H1 (cell line): ENCODE results near the gene TRPV2. TPM values are rescaled to one million over a fixed set of nuclear protein-coding genes. Genes with fewer than 3 reads are reported as not detected.

ENCODE experiments used
- CTCF ChIA-PET: fragments of 300-600 bp; sonication (Branson Sonifier 250); formaldehyde crosslinking; loops from one replicate; lab custom pipeline; 2021; ENCODE audit not compliant: partially characterized antibody; lab: Charles Lee
- POLR2A ChIA-PET: fragments of 300-600 bp; sonication (Branson Sonifier 250); formaldehyde crosslinking; loops from one replicate; lab custom pipeline; 2021; ENCODE audit warnings: inconsistent platforms; ENCODE audit not compliant: partially characterized antibody; lab: Charles Lee
- DNase-seq, 2 experiments: peaks; one replicate each; pipeline versions ENCODE4 v3.0.0 to v3.0.0-alpha.2; 2010 to 2022; ENCODE audit warnings: low spot score in 2 of 2, low read depth in 1 of 2, mixed read lengths in 1 of 2
- FAIRE-seq: peaks from 2 replicates; lab custom pipeline; 2011; peaks lifted over from hg19 to GRCh38; lab: Jason Lieb, UNC
- H2AFZ ChIP-seq: 2 replicates; pipeline ENCODE4 v1.8.1; 2012; ENCODE audit warnings: low read length, inconsistent platforms
- H2AK5ac ChIP-seq: 2 replicates; pipeline ENCODE4 v1.6.1; 2013; ENCODE audit warnings: low read depth, low read length
- H2BK120ac ChIP-seq: replicated peaks from 2 replicates; pipeline ENCODE3; 2013; ENCODE audit warnings: low read depth, low read length, inconsistent platforms
- H2BK12ac ChIP-seq: 2 replicates; pipeline ENCODE4 v1.6.1; 2013; ENCODE audit warnings: low read depth, low read length
- H2BK15ac ChIP-seq: 2 replicates; pipeline ENCODE4 v1.6.1; 2013; ENCODE audit warnings: low read length
- H2BK20ac ChIP-seq: 2 replicates; pipeline ENCODE4 v1.6.1; 2013; ENCODE audit warnings: low read length
- H2BK5ac ChIP-seq: 2 replicates; pipeline ENCODE4 v1.6.1; 2013; ENCODE audit warnings: low read depth, low read length
- H3K14ac ChIP-seq: 2 replicates; pipeline ENCODE4 v1.6.1; 2013; ENCODE audit warnings: inconsistent platforms; ENCODE audit not compliant: insufficient read length
- H3K18ac ChIP-seq: 2 replicates; pipeline ENCODE4 v1.6.1; 2013; ENCODE audit warnings: low read length; ENCODE audit errors: extremely low read depth
- H3K23ac ChIP-seq: 2 replicates; pipeline ENCODE4 v1.6.1; 2013; ENCODE audit warnings: inconsistent platforms; ENCODE audit not compliant: insufficient read length
- H3K23me2 ChIP-seq: 2 replicates; pipeline ENCODE4 v1.6.1; 2013; ENCODE audit warnings: low read depth, low read length
- H3K27ac ChIP-seq: 2 replicates; pipeline ENCODE4 v1.6.1; 2011; ENCODE audit warnings: low read depth, low read length, inconsistent platforms
- H3K27me3 ChIP-seq, 4 experiments: replicated peaks in 1 of 4; 1 replicate in 1 of 4; 2 replicates in 3 of 4; pipeline versions ENCODE4 v1.6.1 to v1.8.1; 2011 to 2013; ENCODE audit warnings: low read length in 3 of 4, mild to moderate bottlenecking in 3 of 4, inconsistent platforms in 2 of 4, mixed read lengths in 2 of 4, moderate library complexity in 1 of 4; ENCODE audit not compliant: control insufficient read depth in 3 of 4, insufficient read depth in 3 of 4; ENCODE audit errors: extremely low read depth in 1 of 4
- H3K36me3 ChIP-seq, 4 experiments: 2 replicates each; pipeline versions ENCODE4 v1.6.1 to v1.8.1; 2011 to 2013; ENCODE audit warnings: mild to moderate bottlenecking in 4 of 4, low read length in 3 of 4, moderate library complexity in 2 of 4, control low read depth in 1 of 4, inconsistent platforms in 1 of 4; ENCODE audit not compliant: insufficient read depth in 4 of 4, control insufficient read depth in 2 of 4
- H3K4ac ChIP-seq: replicated peaks from 2 replicates; pipeline ENCODE3; 2013; ENCODE audit warnings: low read length, low read depth, mixed read lengths, inconsistent platforms; ENCODE audit not compliant: insufficient read length
- H3K4me1 ChIP-seq, 4 experiments: replicated peaks in 1 of 4; 1 replicate in 1 of 4; 2 replicates in 3 of 4; pipeline versions ENCODE4 v1.6.1 to v1.8.1; 2011 to 2013; ENCODE audit warnings: low read length in 3 of 4, inconsistent platforms in 2 of 4, mixed read lengths in 1 of 4; ENCODE audit not compliant: insufficient read depth in 4 of 4, control insufficient read depth in 3 of 4
- H3K4me2 ChIP-seq, 2 experiments: 2 replicates each; pipeline versions ENCODE4 v1.6.1 to v1.8.1; 2011 to 2013; ENCODE audit warnings: low read depth in 2 of 2, low read length in 2 of 2, control low read depth in 1 of 2, inconsistent platforms in 1 of 2, mild to moderate bottlenecking in 1 of 2; ENCODE audit not compliant: insufficient read depth in 1 of 2
- H3K4me3 ChIP-seq, 4 experiments: fragments of 200-600, 300-600 bp in 1 of 4; sonication (generic), shearing (Covaris generic), sonication (Bioruptor Twin) in 1 of 4; 2 replicates each; pipeline versions ENCODE4 v1.5.1 to v1.8.1; 2011 to 2016; ENCODE audit warnings: low read length in 4 of 4, low read depth in 3 of 4, control low read depth in 2 of 4, inconsistent platforms in 2 of 4, mild to moderate bottlenecking in 2 of 4, mixed read lengths in 1 of 4, moderate library complexity in 1 of 4; ENCODE audit not compliant: insufficient read depth in 2 of 4; ENCODE audit errors: extremely low read depth in 1 of 4
- H3K56ac ChIP-seq: replicated peaks from 2 replicates; pipeline ENCODE3; 2013; ENCODE audit warnings: low read depth, mild to moderate bottlenecking, mixed read lengths, low read length, inconsistent platforms; ENCODE audit not compliant: insufficient read length
- H3K79me1 ChIP-seq: 2 replicates; pipeline ENCODE4 v1.6.1; 2013; ENCODE audit warnings: low read depth, low read length, control low read depth
- H3K79me2 ChIP-seq, 2 experiments: 2 replicates each; pipeline versions ENCODE4 v1.6.1 to v1.8.1; 2012 to 2013; ENCODE audit warnings: low read length in 2 of 2, mild to moderate bottlenecking in 2 of 2, inconsistent platforms in 1 of 2; ENCODE audit not compliant: insufficient read depth in 2 of 2, control insufficient read depth in 1 of 2
- H3K9ac ChIP-seq, 4 experiments: replicated peaks in 1 of 4; 1 replicate in 1 of 4; 2 replicates in 3 of 4; pipeline versions ENCODE4 v1.6.1 to v1.8.1; 2011 to 2013; ENCODE audit warnings: low read depth in 3 of 4, low read length in 3 of 4, control low read depth in 2 of 4, mild to moderate bottlenecking in 2 of 4, moderate library complexity in 2 of 4, inconsistent platforms in 1 of 4; ENCODE audit errors: extremely low read depth in 1 of 4
- H3K9me3 ChIP-seq, 2 experiments: 2 replicates each; pipeline versions ENCODE4 v1.6.1 to v1.8.1; 2012 to 2013; ENCODE audit warnings: mild to moderate bottlenecking in 2 of 2, moderate library complexity in 2 of 2, control low read depth in 1 of 2, inconsistent platforms in 1 of 2, low read depth in 1 of 2, low read length in 1 of 2, mixed read lengths in 1 of 2; ENCODE audit not compliant: insufficient read depth in 2 of 2
- H4K20me1 ChIP-seq, 2 experiments: replicated peaks in 1 of 2; 2 replicates each; pipeline versions ENCODE3 to v1.8.1; 2011 to 2013; ENCODE audit warnings: inconsistent platforms in 2 of 2, low read length in 2 of 2, mild to moderate bottlenecking in 1 of 2; ENCODE audit not compliant: insufficient read depth in 2 of 2, control insufficient read depth in 1 of 2
- H4K5ac ChIP-seq: 2 replicates; pipeline ENCODE4 v1.6.1; 2013; ENCODE audit warnings: low read length, low read depth, mixed read lengths, inconsistent platforms; ENCODE audit not compliant: insufficient read length
- H4K8ac ChIP-seq: 2 replicates; pipeline ENCODE4 v1.8.0; 2013; ENCODE audit warnings: mild to moderate bottlenecking, moderate library complexity, low read length, inconsistent platforms; ENCODE audit not compliant: insufficient read depth; ENCODE audit errors: extremely low read depth
- H4K91ac ChIP-seq: replicated peaks from 2 replicates; pipeline ENCODE3; 2013; ENCODE audit warnings: low read length, mixed read lengths, inconsistent platforms; ENCODE audit not compliant: insufficient read length
- BRCA1 ChIP-seq: IDR thresholded peaks from 2 replicates; pipeline ENCODE4 v1.6.1; 2012; ENCODE audit warnings: low read depth, low read length, improper control_type of control experiment
- CBX8 ChIP-seq: fragments of 300-800, 300-1000 bp; sonication (generic); IDR thresholded peaks from 2 replicates; pipeline ENCODE4 v1.7.1; 2016; ENCODE audit warnings: low read depth, low read length, borderline replicate concordance
- HDAC2 ChIP-seq, 2 experiments: fragments of 300-600 bp in 1 of 2; sonication (generic) in 1 of 2; IDR thresholded peaks; 2 replicates each; pipeline ENCODE4 v1.6.1; 2011 to 2012; ENCODE audit warnings: low read depth in 2 of 2, low read length in 2 of 2, mild to moderate bottlenecking in 2 of 2, moderate library complexity in 2 of 2, borderline replicate concordance in 1 of 2, inconsistent platforms in 1 of 2
- KDM4A ChIP-seq: IDR thresholded peaks from one replicate; pipeline ENCODE4 v1.7.1; 2012; ENCODE audit warnings: low read depth, mild to moderate bottlenecking, moderate library complexity, low read length, inconsistent platforms; ENCODE audit not compliant: severe bottlenecking
- KDM5A ChIP-seq: fragments of 200-600 bp; IDR thresholded peaks from 2 replicates; pipeline ENCODE4 v1.7.1; 2012; ENCODE audit warnings: mild to moderate bottlenecking, low read length, inconsistent platforms, mixed read lengths
- SAP30 ChIP-seq: fragments of 300-600 bp; sonication (generic); IDR thresholded peaks from 2 replicates; pipeline ENCODE4 v1.7.1; 2012; ENCODE audit warnings: low read length, moderate library complexity, mild to moderate bottlenecking, inconsistent platforms; ENCODE audit not compliant: insufficient read depth, insufficient replicate concordance
- SIRT6 ChIP-seq: IDR thresholded peaks from one replicate; pipeline ENCODE4 v1.7.1; 2012; ENCODE audit warnings: low read length, inconsistent platforms
- TEAD4 ChIP-seq: IDR thresholded peaks from 2 replicates; pipeline ENCODE4 v1.6.1; 2012; ENCODE audit warnings: low read depth, low read length, inconsistent platforms, mixed read lengths
- WGBS, 2 experiments: shearing (Covaris generic) in 1 of 2; methylation state at CpG; one replicate each; pipeline versions ENCODE4 v1.1.6 to v1.1.7; 2013 to 2015; ENCODE audit warnings: low lambda C conversion rate in 2 of 2, mixed read lengths in 2 of 2, inconsistent platforms in 1 of 2, low coverage in 1 of 2, missing lambda C conversion rate in 1 of 2; ENCODE audit not compliant: insufficient replicate concordance in 2 of 2, insufficient coverage in 1 of 2, insufficient read length in 1 of 2; ENCODE audit errors: extremely low coverage in 1 of 2, missing lambda C conversion rate in 1 of 2; 5-methylcytosine and 5-hydroxymethylcytosine counted together
- polyA plus RNA-seq, 7 experiments: library from polyadenylated mRNA; depleted of rRNA in 3 of 7; stranded (reverse) in 5 of 7; unstranded in 2 of 7; fragments of >200 nt in 5 of 7; fragments of 200-250 nt in 2 of 7; gene quantifications; 1 replicate in 5 of 7; 2 replicates in 1 of 7; 4 replicates in 1 of 7; pipeline versions ENCODE4 v1.2.1 to v1.2.3, GENCODE V29; 2011 to 2013; ENCODE audit warnings: missing spikeins in 2 of 7, mixed read lengths in 2 of 7
- total RNA-seq: library from RNA; stranded (reverse); fragmentation: NEBNext Ultra II Directional; extraction: Animal tissue kit (Norgen Biotek cat#: 25700); gene quantifications from 2 replicates; pipeline ENCODE4 v1.2.1, GENCODE V29; 2021
- TF ChIP-seq, protein P1 (sequence below): IDR thresholded peaks from 2 replicates; pipeline ENCODE4 v1.6.1; 2011; ENCODE audit warnings: low read length, improper control_type of control experiment

Gene TRPV2
- total and polyA plus RNA-seq, 2 of the 8 experiments (the other 6 are each of a cell fraction or from before 2014, with no cell fraction given): 1.7 to 2.1 TPM

DNA sequence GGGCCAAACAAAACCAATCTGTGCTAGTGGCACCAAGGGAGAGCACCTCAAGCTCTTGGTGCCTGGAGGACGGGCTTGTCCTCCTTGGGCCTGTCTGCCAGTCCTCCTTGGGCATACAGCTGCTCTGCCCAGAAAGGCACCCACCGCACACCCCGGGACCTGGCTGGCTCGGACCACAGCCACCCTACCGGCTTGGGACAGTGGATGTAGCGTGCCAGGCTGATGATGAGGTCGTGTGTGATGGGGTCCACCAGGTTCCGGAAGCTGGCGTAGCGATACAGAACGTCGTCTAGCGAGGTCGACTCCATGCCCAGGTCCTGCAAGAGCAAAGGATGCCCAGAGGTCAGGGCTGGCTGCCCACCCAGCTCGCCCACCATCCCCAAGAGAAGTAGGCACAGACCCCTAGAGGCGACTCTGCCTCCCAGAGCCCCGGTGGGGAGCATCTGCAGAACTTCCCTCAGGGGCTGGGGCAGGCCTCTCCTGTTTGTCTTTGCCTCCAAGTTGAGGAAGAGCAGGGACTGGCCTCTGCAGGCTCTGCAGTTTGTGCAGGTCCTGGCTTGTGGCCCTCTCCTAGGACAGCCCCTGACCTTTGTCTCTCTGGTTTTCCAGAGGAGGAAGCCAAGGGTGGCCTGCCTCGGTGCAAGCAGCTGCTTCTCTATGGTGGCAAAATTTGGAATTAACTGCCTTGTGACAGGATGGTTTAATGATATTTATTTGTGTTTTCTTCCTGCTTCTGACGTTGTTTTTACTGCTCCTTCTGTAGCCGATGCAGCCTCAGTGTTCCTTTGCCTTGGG is 46.9 kb downstream of the TRPV2 start:
- Histone ChIP-seq H3K36me3 (no peaks in the 10 kb centered on the region; a peak in 2 of 8 replicates), H2BK20ac (no peak overlapping the region), H3K4me2 (no peak overlapping the region), H3K4ac (no peak overlapping the region), H3K79me2 (no peaks in the 10 kb centered on the region), H2BK120ac (no peak overlapping the region), H4K5ac (no peak overlapping the region), H3K9me3 (no peaks in the 10 kb centered on the region), H3K23ac (no peak overlapping the region), H4K20me1 (peaks cover 2 to 3% of the 10 kb centered on the region in 2 experiments), H2BK15ac (no peak overlapping the region), H4K91ac (no peak overlapping the region), H2BK5ac (no peak overlapping the region), H3K27ac (no peak overlapping the region), H3K18ac (no peak overlapping the region), H4K8ac (no peak overlapping the region), H3K56ac (no peak overlapping the region), H2BK12ac (0 out of 2 replicates have a peak overlapping the region, but pooled peaks have one; percentile 39), H3K23me2 (no peaks in the 10 kb centered on the region), H3K4me1 (peaks cover 6 to 26% (median 10%) of the 10 kb centered on the region in 4 experiments), H3K9ac (no peak overlapping the region), H3K79me1 (peaks cover 4% of the 10 kb centered on the region), H2AK5ac (no peak overlapping the region), H3K14ac (no peak overlapping the region), H3K4me3 (no peak overlapping the region), H3K27me3 (no peaks in the 10 kb centered on the region), H2AFZ (no peak overlapping the region)
- ChIA-PET POLR2A (interaction anchor here (1.0 to 17.6 kb wide), 6 partner anchors 9 to 22 kb away, joined by 3 to 204 read pairs (median 6); no protein-coding TSS in a partner anchor), CTCF (interaction anchor here (1.0 to 36.9 kb wide), 8 partner anchors 10 to 76 kb away, joined by 3 to 941 read pairs (median 29); partner anchors contain the start of gene LRRC75A)
- FAIRE-seq (no peak), DNase-seq (no peak)
- WGBS, 2 experiments: 93% methylated on average over 20 of the region's 20 CpGs; no CpG with 5 or more reads in 1 of the 2 experiments
- TF ChIP-seq HDAC2 (IDR thresholded peaks at IDR 0.05; ENCODE audit: borderline replicate concordance in 1 of 2, low read depth in 2 of 2, low read length in 2 of 2): no peak
- TF ChIP-seq CBX8: no peak
- TF ChIP-seq SIRT6: no peak
- TF ChIP-seq KDM5A: no peak
- TF ChIP-seq TEAD4: no peak
- TF ChIP-seq SAP30: no peak
- TF ChIP-seq, protein P1, sequence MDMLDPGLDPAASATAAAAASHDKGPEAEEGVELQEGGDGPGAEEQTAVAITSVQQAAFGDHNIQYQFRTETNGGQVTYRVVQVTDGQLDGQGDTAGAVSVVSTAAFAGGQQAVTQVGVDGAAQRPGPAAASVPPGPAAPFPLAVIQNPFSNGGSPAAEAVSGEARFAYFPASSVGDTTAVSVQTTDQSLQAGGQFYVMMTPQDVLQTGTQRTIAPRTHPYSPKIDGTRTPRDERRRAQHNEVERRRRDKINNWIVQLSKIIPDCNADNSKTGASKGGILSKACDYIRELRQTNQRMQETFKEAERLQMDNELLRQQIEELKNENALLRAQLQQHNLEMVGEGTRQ: no peak
- TF ChIP-seq KDM4A: no peak
- no peak for TF ChIP-seq BRCA1
